Measurements from ENCODE around the gene CAMTA1.

DNA sequence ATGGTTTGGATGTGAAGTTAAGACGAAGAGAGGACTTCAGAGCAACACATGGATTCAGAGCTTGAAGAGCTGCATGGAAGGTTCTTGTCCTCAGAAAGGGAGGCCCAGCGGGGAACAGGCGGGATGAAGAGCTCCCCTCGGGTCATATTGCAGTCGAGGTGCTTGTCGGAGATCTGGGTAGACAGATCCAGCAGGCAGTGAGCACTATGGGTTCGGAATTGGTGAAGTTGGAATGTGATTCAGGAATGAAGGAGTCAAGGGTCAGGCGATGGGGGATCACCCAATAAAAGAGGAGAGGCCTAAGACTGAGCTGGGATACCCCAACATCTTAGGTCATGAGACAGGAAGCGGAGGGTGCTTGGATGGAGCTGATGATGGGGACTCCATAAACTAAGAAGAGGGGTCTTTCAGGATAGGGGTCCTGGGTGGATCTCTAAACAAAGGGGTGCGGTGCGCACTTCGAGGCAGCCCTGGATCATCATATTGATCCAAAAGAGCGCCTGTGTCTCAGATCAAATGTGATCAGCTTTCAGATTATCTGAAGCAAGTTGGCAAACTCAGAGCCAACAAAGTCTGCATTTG lies 809.6 kb downstream of the CAMTA1 start:
- TF ChIP-seq SP1 (IDR thresholded peaks at IDR 0.05), result no peak
- TF ChIP-seq FOXA1 (IDR thresholded peaks at IDR 0.05), result no peak
- no peak for TF ChIP-seq BHLHE40 (IDR thresholded peaks at IDR 0.05; ENCODE audit: borderline replicate concordance)
- no peak for TF ChIP-seq FOXK2 (IDR thresholded peaks at IDR 0.05)
- TF ChIP-seq TARDBP (IDR thresholded peaks at IDR 0.05), result no peak
- TF ChIP-seq, protein P1, sequence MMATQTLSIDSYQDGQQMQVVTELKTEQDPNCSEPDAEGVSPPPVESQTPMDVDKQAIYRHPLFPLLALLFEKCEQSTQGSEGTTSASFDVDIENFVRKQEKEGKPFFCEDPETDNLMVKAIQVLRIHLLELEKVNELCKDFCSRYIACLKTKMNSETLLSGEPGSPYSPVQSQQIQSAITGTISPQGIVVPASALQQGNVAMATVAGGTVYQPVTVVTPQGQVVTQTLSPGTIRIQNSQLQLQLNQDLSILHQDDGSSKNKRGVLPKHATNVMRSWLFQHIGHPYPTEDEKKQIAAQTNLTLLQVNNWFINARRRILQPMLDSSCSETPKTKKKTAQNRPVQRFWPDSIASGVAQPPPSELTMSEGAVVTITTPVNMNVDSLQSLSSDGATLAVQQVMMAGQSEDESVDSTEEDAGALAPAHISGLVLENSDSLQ (IDR thresholded peaks at IDR 0.05), result no peak
